Suppressor macrophage treated with lipopolysaccharide for 1 hour (primary cell): ENCODE results near the gene NPB.

Source experiments
- DNase-seq, 3 donors: peaks; one replicate each; pipeline ENCODE4 v3.0.0-alpha.2; 2020 to 2022

Gene NPB

GRCh38 chr17:81927653-81928543 lies 25.9 kb downstream of the NPB start, which contains the start of gene MAFG:
TSS of gene MAFG (minus strand) at chr17:81927735. CDS start at chr17:81923185, 4,550 bp downstream.
- DNase-seq: peak; percentile 97 to 98 (median 98)

DNA sequence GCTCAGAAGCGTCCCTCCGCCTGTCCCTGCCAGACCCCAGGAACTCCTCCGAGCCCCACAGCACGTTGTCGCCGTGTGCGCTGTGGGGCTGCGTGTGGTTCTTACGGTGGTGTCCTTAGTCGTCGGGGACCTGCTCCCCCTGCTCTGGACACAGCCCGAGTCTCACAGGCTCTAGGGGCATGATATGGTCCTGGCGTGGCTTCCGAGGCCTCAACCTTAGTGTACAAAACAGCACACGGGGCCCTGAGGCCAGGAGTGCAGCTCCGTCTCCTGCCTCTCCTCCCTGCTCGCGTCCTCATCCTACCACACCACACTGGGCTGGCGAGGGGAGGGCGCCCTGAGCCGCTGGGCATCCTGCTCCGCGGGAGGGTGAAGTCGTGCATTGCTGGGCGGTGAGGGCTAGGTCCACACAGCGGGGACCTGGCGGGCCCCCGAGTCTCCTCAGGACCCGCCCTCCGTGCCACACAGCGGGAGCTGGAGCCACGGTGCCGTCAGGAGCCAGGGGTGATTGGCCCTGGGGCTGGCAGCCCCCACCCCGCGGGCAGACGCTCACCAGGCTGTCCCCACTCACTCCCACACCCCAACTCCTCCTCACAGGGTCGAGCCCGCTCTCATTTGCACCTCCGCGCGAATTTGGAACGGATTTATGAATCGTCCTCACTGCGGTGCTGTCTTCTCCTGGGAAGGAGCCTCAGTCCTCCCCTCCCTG lies 26.7 kb downstream of the NPB start:
- DNase-seq: no peak

GRCh38 chr17:81929253-81930141 lies 27.5 kb downstream of the NPB start:
- no peak for DNase-seq

GRCh38 chr17:81930142-81931125 lies 28.4 kb downstream of the NPB start:
- no peak for DNase-seq

DNA sequence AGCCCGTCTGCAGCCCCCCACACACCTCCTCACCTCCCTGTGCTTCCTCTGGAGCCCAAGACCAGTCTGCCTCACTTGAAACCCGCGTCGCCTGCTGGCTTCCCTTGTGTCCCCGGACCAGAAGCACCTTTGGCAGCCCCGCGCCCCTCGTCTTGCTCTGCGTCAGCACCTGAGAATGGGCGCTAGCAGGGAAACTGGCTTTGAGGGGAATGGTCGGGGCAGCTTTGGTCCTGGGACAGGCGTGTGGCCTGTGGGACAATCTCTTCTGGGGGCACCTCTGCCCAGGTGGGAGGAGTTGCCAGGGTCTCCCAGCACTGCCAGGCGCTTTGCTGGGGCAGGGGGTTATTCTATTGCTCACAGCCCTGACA lies 29.1 kb downstream of the NPB start:
- DNase-seq: no peak

DNA sequence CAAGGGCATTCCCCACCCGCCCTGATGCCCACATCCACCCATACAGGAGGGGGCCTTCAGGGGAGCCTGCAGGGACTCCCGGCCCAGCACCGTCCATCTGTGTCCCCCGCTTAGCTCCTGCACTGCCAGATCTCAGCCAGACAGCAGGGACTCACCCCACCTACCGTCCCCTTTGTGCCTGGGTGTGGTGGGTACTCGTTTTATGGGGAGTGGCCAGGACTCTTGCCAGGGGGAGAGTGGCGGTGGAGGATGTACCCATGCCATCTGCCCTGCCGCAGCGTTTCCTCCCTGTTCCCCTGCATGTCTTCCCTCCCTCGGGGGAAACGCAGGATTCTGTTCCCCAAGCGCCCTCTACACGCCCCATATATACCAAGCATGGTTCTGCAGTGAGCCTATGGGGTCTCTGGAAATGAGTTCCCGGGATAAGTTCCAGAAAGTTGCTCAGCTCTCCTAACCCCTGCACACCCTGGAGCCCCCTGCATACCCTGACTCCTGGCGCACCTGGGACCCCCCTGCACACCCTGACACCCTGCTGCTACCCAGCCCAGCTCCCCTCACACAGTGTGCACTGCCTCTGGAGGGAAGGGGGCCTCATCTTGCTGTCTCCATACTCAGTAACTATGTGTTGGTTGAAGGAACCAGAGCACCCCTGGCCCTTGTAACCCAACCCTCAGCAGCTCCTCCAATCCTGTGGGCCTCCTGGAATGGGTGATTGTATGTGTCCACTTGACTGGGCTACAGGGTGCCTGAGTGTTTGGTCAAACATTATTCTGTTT lies 29.7 kb downstream of the NPB start:
- no peak for DNase-seq

GRCh38 chr17:81932333-81932983 lies 30.4 kb downstream of the NPB start:
- DNase-seq: no peak

DNA sequence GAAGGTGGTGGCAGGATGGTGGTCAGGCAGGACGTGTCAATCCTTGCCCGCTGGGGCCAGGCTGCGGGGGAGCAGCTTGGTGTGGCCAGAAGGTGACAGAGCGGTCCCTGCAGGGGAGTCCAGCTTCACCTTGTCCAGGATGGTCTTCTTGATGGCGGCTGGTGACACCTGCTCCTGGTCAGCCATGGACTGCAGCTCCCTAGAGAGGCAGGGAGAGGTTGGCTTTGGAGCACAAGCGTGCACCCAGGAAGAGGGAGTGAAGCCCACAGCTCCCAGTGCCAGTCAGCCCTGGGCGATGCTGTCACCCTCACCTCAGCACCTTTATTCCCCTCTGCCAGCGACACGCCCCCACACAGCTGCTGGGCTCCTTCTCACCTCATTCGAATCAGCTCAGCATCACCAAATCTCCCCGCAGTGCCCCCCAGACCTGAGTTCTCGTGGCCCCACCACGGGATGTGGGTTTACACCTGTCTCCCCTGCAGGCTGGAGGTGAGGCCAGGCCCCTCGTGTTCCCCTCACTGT lies 31.2 kb downstream of the NPB start:
- DNase-seq: no peak

DNA sequence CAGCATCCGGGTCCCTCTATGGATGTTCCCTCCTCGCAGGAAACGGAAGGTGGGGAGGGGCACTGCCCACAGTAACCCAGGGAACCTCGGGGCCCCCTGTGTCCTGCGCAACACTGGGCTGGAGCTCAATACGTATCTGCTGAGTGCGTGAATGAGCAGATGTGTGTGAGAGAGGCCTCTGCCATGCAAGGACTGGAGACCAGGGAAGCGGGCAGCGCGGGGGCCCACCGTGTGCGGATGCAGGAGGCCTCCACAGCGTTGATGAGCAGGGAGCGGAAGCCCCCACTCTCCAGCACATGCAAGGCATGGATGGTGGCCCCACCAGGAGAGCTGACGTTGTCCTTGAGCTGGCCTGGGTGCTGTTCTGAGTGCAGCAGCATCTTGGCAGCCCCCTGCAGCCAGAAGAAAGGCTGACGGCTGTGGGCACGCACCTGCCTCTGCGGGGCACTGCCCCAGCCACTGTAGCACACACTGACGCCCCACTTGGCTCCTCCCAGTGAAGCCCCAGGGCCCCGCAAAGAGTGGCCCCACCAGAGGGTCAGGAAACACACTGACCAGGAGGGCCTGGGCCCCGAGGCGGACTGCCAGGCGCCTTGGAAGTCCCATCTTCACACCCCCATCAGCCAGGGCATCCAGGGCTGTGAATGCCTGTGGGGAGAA lies 32.2 kb downstream of the NPB start:
- no peak for DNase-seq

- DNase-seq: no peak
These were observed 33.0 kb downstream of the NPB start for GRCh38 chr17:81934850-81935708.

GRCh38 chr17:81935709-81936084 lies 33.7 kb downstream of the NPB start:
- DNase-seq: no peak

DNA sequence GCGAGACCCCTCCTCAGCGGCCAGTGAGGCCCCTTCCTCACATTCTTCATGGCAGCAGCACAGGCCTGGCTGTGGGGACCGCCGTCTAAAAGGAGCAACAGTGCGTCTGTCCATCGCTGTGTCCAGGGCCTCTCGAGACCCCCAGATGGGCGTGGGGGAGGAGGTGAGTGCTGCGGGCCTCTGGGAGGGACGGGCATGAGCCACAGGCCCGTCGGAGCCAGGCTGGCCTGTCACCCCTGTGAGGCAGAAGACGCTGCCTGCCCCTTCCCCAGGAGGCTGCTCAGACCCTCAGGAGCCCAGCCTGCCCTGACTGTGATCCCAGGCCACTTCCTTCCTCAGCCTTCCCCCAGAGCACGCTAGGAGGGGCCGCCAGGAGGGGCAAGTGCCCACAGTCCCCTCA lies 37.2 kb downstream of the NPB start:
- no peak for DNase-seq

- no peak for DNase-seq
These were observed 37.9 kb downstream of the NPB start for GRCh38 chr17:81939881-81940385.

DNA sequence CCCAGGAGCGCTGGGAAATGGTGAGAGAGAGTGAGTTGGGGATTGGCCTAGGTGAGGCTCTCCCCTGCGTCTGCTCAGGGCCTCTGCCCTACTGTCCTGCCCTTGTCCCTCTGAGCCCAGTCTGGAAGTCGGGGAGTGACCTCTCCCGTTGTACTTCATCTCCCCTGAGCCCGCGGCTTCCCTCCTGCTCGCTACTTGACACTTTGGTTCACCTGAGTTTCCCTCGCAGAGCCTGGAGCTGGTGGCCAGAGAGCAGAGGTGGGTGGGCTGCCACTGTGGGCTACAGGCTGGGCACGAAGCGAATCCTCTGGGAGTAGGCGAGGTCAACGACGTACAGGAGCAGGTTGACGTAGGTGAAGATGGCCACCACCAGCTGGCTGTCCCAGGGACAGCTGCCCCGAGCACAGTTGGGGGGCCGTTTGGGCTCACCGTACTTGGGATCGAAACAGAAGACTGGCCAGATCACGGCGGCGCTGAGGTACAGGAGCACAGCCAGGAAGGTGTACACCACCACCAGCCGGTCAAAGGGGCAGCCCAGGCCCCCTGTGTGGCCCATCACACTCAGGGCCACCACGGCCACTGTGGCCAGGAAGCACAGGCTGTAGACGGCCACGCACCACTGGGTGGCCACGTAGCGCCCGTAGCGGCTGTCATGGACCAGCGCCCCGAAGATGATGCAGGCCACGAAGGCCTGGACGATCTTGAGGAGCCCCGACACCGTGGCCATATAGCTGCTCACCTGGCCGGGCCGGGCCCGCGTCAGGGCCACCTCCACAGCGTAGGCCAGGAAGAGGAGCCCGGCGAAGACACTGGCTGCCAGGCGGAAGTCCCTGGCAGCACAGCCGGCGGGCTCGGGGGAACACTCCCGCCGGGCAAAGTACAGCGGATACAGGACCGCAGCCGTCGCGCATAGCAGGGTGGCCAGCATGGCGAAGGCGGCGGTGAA lies 38.8 kb downstream of the NPB start:
- no peak for DNase-seq

DNA sequence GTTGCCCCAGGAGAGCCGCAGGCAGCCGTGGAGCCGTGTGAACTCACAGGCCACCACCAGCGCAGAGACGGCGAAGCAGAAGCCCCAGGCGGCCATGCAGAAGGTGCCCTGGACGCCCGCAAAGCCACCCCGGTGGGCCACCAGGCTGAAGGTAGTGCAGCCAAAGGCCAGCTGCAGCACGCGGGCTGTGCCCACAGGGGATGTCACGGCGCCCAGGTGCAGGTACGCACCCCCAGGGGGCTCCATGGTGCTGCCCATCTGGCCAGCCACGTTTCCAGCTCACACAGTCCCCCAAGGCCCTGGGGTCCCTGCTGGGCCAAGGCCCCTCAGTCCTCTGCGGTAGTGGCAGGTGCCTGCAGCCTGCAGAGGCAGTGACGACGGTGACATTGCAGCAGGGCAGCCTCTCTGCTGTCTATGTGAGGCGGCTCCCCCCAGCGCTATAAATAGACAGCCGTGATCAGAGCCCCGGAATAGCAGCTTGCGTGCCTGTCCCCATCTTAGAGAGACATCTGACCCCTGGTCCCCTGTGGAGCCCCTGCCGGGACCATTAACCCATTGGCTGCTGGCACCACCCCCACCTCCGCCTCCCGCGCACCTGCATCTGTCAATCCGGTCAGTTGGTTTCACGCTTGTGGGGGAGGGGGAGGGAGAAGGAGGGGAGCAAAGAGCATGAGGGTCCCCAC lies 39.6 kb downstream of the NPB start:
- no peak for DNase-seq

- DNase-seq: no peak
These were observed 40.1 kb downstream of the NPB start for GRCh38 chr17:81942167-81942553.

- DNase-seq: no peak
These were observed 42.8 kb downstream of the NPB start for GRCh38 chr17:81944858-81945257.
